DND-41 (cell line): ENCODE data around the gene ETV1.

Experiments
- ATAC-seq: fragments of 200-7000 bp; cut with Tn5 transposase; 3 replicates; pipeline ENCODE4 v1.9.1; 2021; ENCODE audit warnings: low read depth; ENCODE audit not compliant: insufficient read depth
- DNase-seq: peaks from one replicate; pipeline ENCODE4 v3.0.0-alpha.2; 2020
- H2AFZ ChIP-seq: 2 replicates; pipeline ENCODE4 v1.6.0; 2012; ENCODE audit warnings: low read depth, low read length
- H3K27ac ChIP-seq: 2 replicates; pipeline ENCODE4 v1.5.1; 2012; ENCODE audit warnings: low read length, inconsistent platforms
- H3K27me3 ChIP-seq: fragments of 200-600 bp; sonication (generic); 2 replicates; pipeline ENCODE4 v1.6.0; 2012; ENCODE audit warnings: low read length, mild to moderate bottlenecking, inconsistent platforms; ENCODE audit not compliant: insufficient read depth, poor library complexity
- H3K36me3 ChIP-seq: 2 replicates; pipeline ENCODE4 v1.5.1; 2012; ENCODE audit warnings: low read length, inconsistent platforms; ENCODE audit not compliant: insufficient read depth
- H3K4me1 ChIP-seq: 2 replicates; pipeline ENCODE4 v1.5.1; 2012; ENCODE audit warnings: mild to moderate bottlenecking, low read length; ENCODE audit not compliant: insufficient read depth
- H3K4me2 ChIP-seq: 2 replicates; pipeline ENCODE4 v1.6.0; 2012; ENCODE audit warnings: mild to moderate bottlenecking, moderate library complexity, low read length, inconsistent platforms; ENCODE audit not compliant: insufficient read depth
- H3K4me3 ChIP-seq, 2 experiments: fragments of 200-600 bp in 1 of 2; shearing (Covaris generic) in 1 of 2; 2 replicates each; pipeline ENCODE4 v1.5.1; 2012 to 2016; ENCODE audit warnings: inconsistent platforms in 2 of 2, low read length in 2 of 2, mild to moderate bottlenecking in 2 of 2, low read depth in 1 of 2, moderate library complexity in 1 of 2
- H3K79me2 ChIP-seq: 2 replicates; pipeline ENCODE4 v1.6.0; 2012; ENCODE audit warnings: low read length, inconsistent platforms; ENCODE audit not compliant: insufficient read depth
- H3K9ac ChIP-seq: 2 replicates; pipeline ENCODE4 v1.6.0; 2012; ENCODE audit warnings: low read depth, mild to moderate bottlenecking, inconsistent platforms, low read length, moderate library complexity
- H3K9me3 ChIP-seq: 2 replicates; pipeline ENCODE4 v1.5.1; 2012; ENCODE audit warnings: low read length, moderate library complexity, mild to moderate bottlenecking, inconsistent platforms; ENCODE audit not compliant: insufficient read depth, severe bottlenecking
- H4K20me1 ChIP-seq: 2 replicates; pipeline ENCODE4 v1.6.0; 2012; ENCODE audit warnings: low read length; ENCODE audit not compliant: insufficient read depth
- EZH2 ChIP-seq: IDR thresholded peaks from 3 replicates; pipeline ENCODE4 v1.6.1; 2012; ENCODE audit warnings: borderline replicate concordance, low read depth, mild to moderate bottlenecking, moderate library complexity, low read length, inconsistent platforms; ENCODE audit not compliant: severe bottlenecking
- TF ChIP-seq, protein P1 (sequence below): IDR thresholded peaks from 2 replicates; pipeline ENCODE4 v1.5.1; 2012; ENCODE audit warnings: borderline replicate concordance, low read length, moderate library complexity, mild to moderate bottlenecking; ENCODE audit not compliant: poor library complexity, severe bottlenecking; ENCODE audit errors: extremely low read depth

Gene ETV1

DNA sequence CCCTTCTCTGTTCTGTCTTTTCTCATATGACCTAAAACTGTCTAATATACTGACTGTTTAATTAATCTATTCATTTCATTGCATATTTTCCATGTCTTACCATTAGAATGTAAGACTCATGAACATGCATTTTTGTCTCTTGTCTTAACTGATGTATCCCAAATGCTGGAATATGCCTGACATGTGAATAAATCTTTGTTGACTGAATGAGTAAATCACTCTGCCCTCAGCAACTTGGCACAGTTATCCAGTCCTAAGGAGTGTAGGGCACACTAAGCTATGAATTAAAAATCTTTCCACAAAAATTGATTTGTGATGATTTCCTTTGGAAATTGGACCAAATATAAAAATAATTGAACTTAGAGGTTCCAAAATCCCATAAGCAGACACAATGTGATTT is 111.3 kb downstream of the ETV1 start:
- H3K79me2 ChIP-seq: no peaks in the 10 kb centered on the region
- H2AFZ ChIP-seq: no peak overlapping the region
- H4K20me1 ChIP-seq: no peaks in the 10 kb centered on the region
- no peaks in the 10 kb centered on the region for H3K27me3 ChIP-seq
- no peak overlapping the region for H3K27ac ChIP-seq
- H3K4me2 ChIP-seq: no peak overlapping the region
- no peak for ATAC-seq
- no peak overlapping the region for H3K9ac ChIP-seq
- no peak for TF ChIP-seq EZH2
- no peak overlapping the region for H3K4me3 ChIP-seq
- DNase-seq: no peak
- no peaks in the 10 kb centered on the region for H3K9me3 ChIP-seq
- H3K4me1 ChIP-seq: peaks cover 15% of the 10 kb centered on the region
- no peaks in the 10 kb centered on the region for H3K36me3 ChIP-seq

DNA sequence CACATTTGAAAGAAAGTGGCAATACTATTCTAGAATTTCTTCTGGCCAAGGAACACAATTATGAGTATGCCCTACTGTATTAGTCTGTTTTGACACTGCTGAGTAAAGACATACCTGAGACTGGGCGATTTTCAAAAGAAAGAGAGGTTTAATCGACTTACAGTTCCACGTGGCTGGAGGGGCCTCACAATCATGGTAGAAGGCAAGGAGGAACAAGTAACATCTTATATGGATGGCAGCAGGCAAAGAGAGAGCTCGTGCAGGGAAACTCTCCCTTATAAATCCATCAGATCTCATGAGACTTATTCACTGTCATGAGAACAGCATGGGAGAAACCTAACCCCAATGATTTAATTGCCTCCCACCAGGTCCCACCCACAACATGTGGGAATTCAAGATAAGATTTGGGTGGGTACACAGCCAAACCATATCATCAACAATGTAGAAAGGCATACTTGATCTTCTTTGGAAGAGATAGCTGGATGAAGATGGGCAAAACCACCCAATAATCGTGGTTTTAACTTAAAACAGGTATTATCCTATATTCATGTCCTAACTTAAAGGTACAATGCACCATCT is 113.9 kb downstream of the ETV1 start:
- Histone ChIP-seq H3K4me2 (no peak overlapping the region), H4K20me1 (no peaks in the 10 kb centered on the region), H3K9ac (no peak overlapping the region), H3K36me3 (no peaks in the 10 kb centered on the region), H2AFZ (no peak overlapping the region), H3K4me3 (no peak overlapping the region), H3K27me3 (no peaks in the 10 kb centered on the region), H3K79me2 (no peaks in the 10 kb centered on the region), H3K9me3 (no peaks in the 10 kb centered on the region), H3K27ac (no peak overlapping the region), H3K4me1 (peaks cover 15% of the 10 kb centered on the region)
- no peak for DNase-seq
- ATAC-seq: no peak
- TF ChIP-seq EZH2: no peak
- TF ChIP-seq, protein P1, sequence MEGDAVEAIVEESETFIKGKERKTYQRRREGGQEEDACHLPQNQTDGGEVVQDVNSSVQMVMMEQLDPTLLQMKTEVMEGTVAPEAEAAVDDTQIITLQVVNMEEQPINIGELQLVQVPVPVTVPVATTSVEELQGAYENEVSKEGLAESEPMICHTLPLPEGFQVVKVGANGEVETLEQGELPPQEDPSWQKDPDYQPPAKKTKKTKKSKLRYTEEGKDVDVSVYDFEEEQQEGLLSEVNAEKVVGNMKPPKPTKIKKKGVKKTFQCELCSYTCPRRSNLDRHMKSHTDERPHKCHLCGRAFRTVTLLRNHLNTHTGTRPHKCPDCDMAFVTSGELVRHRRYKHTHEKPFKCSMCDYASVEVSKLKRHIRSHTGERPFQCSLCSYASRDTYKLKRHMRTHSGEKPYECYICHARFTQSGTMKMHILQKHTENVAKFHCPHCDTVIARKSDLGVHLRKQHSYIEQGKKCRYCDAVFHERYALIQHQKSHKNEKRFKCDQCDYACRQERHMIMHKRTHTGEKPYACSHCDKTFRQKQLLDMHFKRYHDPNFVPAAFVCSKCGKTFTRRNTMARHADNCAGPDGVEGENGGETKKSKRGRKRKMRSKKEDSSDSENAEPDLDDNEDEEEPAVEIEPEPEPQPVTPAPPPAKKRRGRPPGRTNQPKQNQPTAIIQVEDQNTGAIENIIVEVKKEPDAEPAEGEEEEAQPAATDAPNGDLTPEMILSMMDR: no peak

DNA sequence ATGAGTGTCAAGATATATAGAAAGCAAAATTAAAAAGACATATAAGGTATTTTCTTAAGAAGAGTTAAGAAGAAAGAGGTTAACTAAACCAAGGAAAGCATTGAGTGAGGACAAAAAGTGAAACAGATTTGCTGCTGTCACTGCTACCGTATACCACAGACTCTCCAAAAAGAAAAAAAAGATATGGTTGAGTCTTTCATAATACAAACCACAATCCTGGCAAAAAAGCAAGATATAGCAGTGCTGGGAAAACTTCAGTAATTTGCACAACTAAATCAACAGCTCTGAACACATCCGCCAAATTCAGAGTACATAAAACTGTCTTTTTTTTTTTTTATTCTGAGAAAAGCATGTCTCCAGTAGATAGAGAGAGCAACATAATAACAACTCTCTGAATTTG is 114.7 kb downstream of the ETV1 start:
- Histone ChIP-seq H3K9ac (no peak overlapping the region), H3K36me3 (no peaks in the 10 kb centered on the region), H4K20me1 (no peaks in the 10 kb centered on the region), H3K79me2 (no peaks in the 10 kb centered on the region), H3K27ac (no peak overlapping the region), H3K4me1 (peaks cover 15% of the 10 kb centered on the region), H3K4me3 (peak overlapping the region in 1 of 2 experiments; percentile 19; a peak in 1 of 4 replicates), H2AFZ (no peak overlapping the region), H3K9me3 (no peaks in the 10 kb centered on the region), H3K27me3 (no peaks in the 10 kb centered on the region), H3K4me2 (peak overlapping the region; percentile 52)
- ATAC-seq: peak; percentile 94
- DNase-seq: peak; percentile 9
- TF ChIP-seq EZH2: no peak
- TF ChIP-seq, protein P1: no peak

DNA sequence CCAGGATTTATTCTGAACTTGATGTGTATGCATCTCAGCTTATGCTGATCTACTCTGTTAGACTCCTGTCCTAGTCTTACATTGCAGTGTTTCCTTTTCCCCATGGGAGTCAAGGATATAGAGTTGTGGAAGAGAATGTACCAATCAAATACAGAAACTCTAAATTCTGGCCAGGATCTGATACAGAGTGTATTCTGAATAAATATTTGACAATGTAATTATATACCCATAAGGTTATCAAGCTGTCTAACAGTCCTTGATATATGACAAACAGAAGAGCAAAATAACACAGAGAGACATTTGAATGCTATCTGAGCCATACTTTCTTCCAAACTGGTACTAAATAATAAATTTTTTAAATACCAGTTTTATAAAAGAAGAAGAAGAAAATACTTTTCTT is 116.8 kb downstream of the ETV1 start:
- H3K36me3 ChIP-seq: no peaks in the 10 kb centered on the region
- no peaks in the 10 kb centered on the region for H3K27me3 ChIP-seq
- no peaks in the 10 kb centered on the region for H3K79me2 ChIP-seq
- no peak overlapping the region for H3K4me2 ChIP-seq
- H3K27ac ChIP-seq: no peak overlapping the region
- ATAC-seq (no peak), DNase-seq (no peak)
- H3K9ac ChIP-seq: no peak overlapping the region
- peaks cover 15% of the 10 kb centered on the region for H3K4me1 ChIP-seq
- H4K20me1 ChIP-seq: no peaks in the 10 kb centered on the region
- H3K9me3 ChIP-seq: no peaks in the 10 kb centered on the region
- no peak overlapping the region for H3K4me3 ChIP-seq
- no peak overlapping the region for H2AFZ ChIP-seq
- TF ChIP-seq, protein P1: no peak
- no peak for TF ChIP-seq EZH2
